ENCODE measurements around the gene IPO13. TPM values are rescaled to one million over a fixed set of nuclear protein-coding genes. Genes with fewer than 3 reads are reported as not detected.

Gene IPO13
- total and polyA plus RNA-seq, 4 donors, result 22.6 to 73.2 (median 52.8) TPM

- peaks cover 21% of the 10 kb centered on the region for H3K36me3 ChIP-seq (ENCODE audit: control insufficient read depth, insufficient read depth, low read length)
- peak in 1 of 6 donors; percentile 34 for DNase-seq (ENCODE audit: low read depth in 4 of 6, low spot score in 6 of 6)
- WGBS (ENCODE audit: insufficient coverage), result 17% methylated on average over 2 of the region's 3 CpGs
- H3K27me3 ChIP-seq (ENCODE audit: control insufficient read depth, insufficient read depth, low read length), result no peaks in the 10 kb centered on the region
- H3K27ac ChIP-seq (ENCODE audit: low read depth, low read length), result peak overlapping the region; percentile 25
- peaks cover 50% of the 10 kb centered on the region for H3K4me1 ChIP-seq (ENCODE audit: control insufficient read depth, insufficient read depth, low read length)
- H3K9me3 ChIP-seq (ENCODE audit: control insufficient read depth, insufficient read depth, low read length), result no peaks in the 10 kb centered on the region
- H3K4me3 ChIP-seq (ENCODE audit: low read depth, low read length), result peak overlapping the region; percentile 93
Measured at GRCh38 chr1:43947874-43948437, 1.2 kb downstream of the IPO13 start.

- peaks cover 61% of the 10 kb centered on the region for H3K4me1 ChIP-seq (ENCODE audit: control insufficient read depth, insufficient read depth, low read length)
- H3K4me3 ChIP-seq (ENCODE audit: low read depth, low read length), result no peak overlapping the region
- peaks cover 21% of the 10 kb centered on the region for H3K36me3 ChIP-seq (ENCODE audit: control insufficient read depth, insufficient read depth, low read length)
- H3K27me3 ChIP-seq (ENCODE audit: control insufficient read depth, insufficient read depth, low read length), result no peaks in the 10 kb centered on the region
- 84% methylated on average over 13 of the region's 13 CpGs for WGBS (ENCODE audit: insufficient coverage)
- DNase-seq (ENCODE audit: low read depth in 4 of 6, low spot score in 6 of 6), result no peak
- no peaks in the 10 kb centered on the region for H3K9me3 ChIP-seq (ENCODE audit: control insufficient read depth, insufficient read depth, low read length)
- no peak overlapping the region for H3K27ac ChIP-seq (ENCODE audit: low read depth, low read length)
Measured at GRCh38 chr1:43949678-43950077, 2.9 kb downstream of the IPO13 start.

- Histone ChIP-seq H3K4me1 (ENCODE audit: control insufficient read depth, insufficient read depth, low read length) (peaks cover 48% of the 10 kb centered on the region), H3K27me3 (ENCODE audit: control insufficient read depth, insufficient read depth, low read length) (no peaks in the 10 kb centered on the region), H3K36me3 (ENCODE audit: control insufficient read depth, insufficient read depth, low read length) (peaks cover 24% of the 10 kb centered on the region), H3K4me3 (ENCODE audit: low read depth, low read length) (no peak overlapping the region), H3K9me3 (ENCODE audit: control insufficient read depth, insufficient read depth, low read length) (no peaks in the 10 kb centered on the region), H3K27ac (ENCODE audit: low read depth, low read length) (no peak overlapping the region)
- no peak for DNase-seq (ENCODE audit: low read depth in 4 of 6, low spot score in 6 of 6)
- WGBS (ENCODE audit: insufficient coverage), result 69% methylated on average over 3 of the region's 4 CpGs
Measured at GRCh38 chr1:43951021-43951985, 4.6 kb downstream of the IPO13 start.

- Histone ChIP-seq H3K4me1 (ENCODE audit: control insufficient read depth, insufficient read depth, low read length) (peaks cover 39% of the 10 kb centered on the region), H3K27me3 (ENCODE audit: control insufficient read depth, insufficient read depth, low read length) (no peaks in the 10 kb centered on the region), H3K36me3 (ENCODE audit: control insufficient read depth, insufficient read depth, low read length) (peaks cover 40% of the 10 kb centered on the region), H3K27ac (ENCODE audit: low read depth, low read length) (no peak overlapping the region), H3K4me3 (ENCODE audit: low read depth, low read length) (no peak overlapping the region), H3K9me3 (ENCODE audit: control insufficient read depth, insufficient read depth, low read length) (no peaks in the 10 kb centered on the region)
- DNase-seq (ENCODE audit: low read depth in 4 of 6, low spot score in 6 of 6), result peak in 4 of 6 donors; percentile 64 to 98 (median 72)
- 25% methylated on average over 7 of the region's 8 CpGs for WGBS (ENCODE audit: insufficient coverage)
Measured at GRCh38 chr1:43952731-43953346, 6.1 kb downstream of the IPO13 start.

- H3K9me3 ChIP-seq (ENCODE audit: control insufficient read depth, insufficient read depth, low read length), result no peaks in the 10 kb centered on the region
- no peak for DNase-seq (ENCODE audit: low read depth in 4 of 6, low spot score in 6 of 6)
- H3K27me3 ChIP-seq (ENCODE audit: control insufficient read depth, insufficient read depth, low read length), result no peaks in the 10 kb centered on the region
- H3K27ac ChIP-seq (ENCODE audit: low read depth, low read length), result peak overlapping the region; percentile 34
- H3K36me3 ChIP-seq (ENCODE audit: control insufficient read depth, insufficient read depth, low read length), result peaks cover 45% of the 10 kb centered on the region
- peaks cover 34% of the 10 kb centered on the region for H3K4me1 ChIP-seq (ENCODE audit: control insufficient read depth, insufficient read depth, low read length)
- 60% methylated on average over 2 of the region's 3 CpGs for WGBS (ENCODE audit: insufficient coverage)
- H3K4me3 ChIP-seq (ENCODE audit: low read depth, low read length), result no peak overlapping the region
Measured at GRCh38 chr1:43953361-43953760, 6.6 kb downstream of the IPO13 start.

- Histone ChIP-seq H3K27me3 (ENCODE audit: control insufficient read depth, insufficient read depth, low read length) (no peaks in the 10 kb centered on the region), H3K4me3 (ENCODE audit: low read depth, low read length) (no peak overlapping the region), H3K4me1 (ENCODE audit: control insufficient read depth, insufficient read depth, low read length) (peaks cover 27% of the 10 kb centered on the region), H3K27ac (ENCODE audit: low read depth, low read length) (peak overlapping the region; percentile 34), H3K9me3 (ENCODE audit: control insufficient read depth, insufficient read depth, low read length) (no peaks in the 10 kb centered on the region), H3K36me3 (ENCODE audit: control insufficient read depth, insufficient read depth, low read length) (peaks cover 51% of the 10 kb centered on the region)
- 63% methylated on average over 3 of the region's 5 CpGs for WGBS (ENCODE audit: insufficient coverage)
- DNase-seq (ENCODE audit: low read depth in 4 of 6, low spot score in 6 of 6), result peak in 1 of 6 donors; percentile 20
Measured at GRCh38 chr1:43954036-43954435, 7.3 kb downstream of the IPO13 start.

GRCh38 chr1:43956234-43956633 lies 9.5 kb downstream of the IPO13 start:
- Histone ChIP-seq H3K27ac (ENCODE audit: low read depth, low read length) (no peak overlapping the region), H3K27me3 (ENCODE audit: control insufficient read depth, insufficient read depth, low read length) (no peaks in the 10 kb centered on the region), H3K4me3 (ENCODE audit: low read depth, low read length) (no peak overlapping the region), H3K36me3 (ENCODE audit: control insufficient read depth, insufficient read depth, low read length) (peaks cover 44% of the 10 kb centered on the region), H3K4me1 (ENCODE audit: control insufficient read depth, insufficient read depth, low read length) (peaks cover 18% of the 10 kb centered on the region), H3K9me3 (ENCODE audit: control insufficient read depth, insufficient read depth, low read length) (no peaks in the 10 kb centered on the region)
- no peak for DNase-seq (ENCODE audit: low read depth in 4 of 6, low spot score in 6 of 6)
- 97% methylated on average over 8 of the region's 8 CpGs for WGBS (ENCODE audit: insufficient coverage)

GRCh38 chr1:43957407-43958040 lies 10.8 kb downstream of the IPO13 start:
- DNase-seq (ENCODE audit: low read depth in 4 of 6, low spot score in 6 of 6), result no peak
- Histone ChIP-seq H3K4me3 (ENCODE audit: low read depth, low read length) (no peak overlapping the region), H3K4me1 (ENCODE audit: control insufficient read depth, insufficient read depth, low read length) (peaks cover 18% of the 10 kb centered on the region), H3K27ac (ENCODE audit: low read depth, low read length) (no peak overlapping the region), H3K9me3 (ENCODE audit: control insufficient read depth, insufficient read depth, low read length) (no peaks in the 10 kb centered on the region), H3K36me3 (ENCODE audit: control insufficient read depth, insufficient read depth, low read length) (peaks cover 54% of the 10 kb centered on the region), H3K27me3 (ENCODE audit: control insufficient read depth, insufficient read depth, low read length) (no peaks in the 10 kb centered on the region)
- 88% methylated on average over 7 of the region's 7 CpGs for WGBS (ENCODE audit: insufficient coverage)

All from spinal cord (tissue), 10 donors.